Activated naive CD8-positive, alpha-beta T cell (primary cell): ENCODE data around the gene S100A9.

ENCODE experiments used
- H3K27ac Mint-ChIP-seq: one replicate; pipeline ENCODE4 v1.8.0; 2021; ENCODE audit warnings: mixed read lengths
- H3K27me3 Mint-ChIP-seq: one replicate; pipeline ENCODE4 v1.8.0; 2021; ENCODE audit warnings: mixed read lengths
- H3K36me3 Mint-ChIP-seq: one replicate; pipeline ENCODE4 v1.8.0; 2021; ENCODE audit warnings: mixed read lengths
- H3K4me1 Mint-ChIP-seq: one replicate; pipeline ENCODE4 v1.8.0; 2021; ENCODE audit warnings: low read depth, mixed read lengths
- H3K4me3 Mint-ChIP-seq: one replicate; pipeline ENCODE4 v1.8.0; 2021; ENCODE audit warnings: mild to moderate bottlenecking, mixed read lengths
- H3K9me3 Mint-ChIP-seq: one replicate; pipeline ENCODE4 v1.8.0; 2021; ENCODE audit warnings: low read depth, mixed read lengths

S100A9 gene

DNA sequence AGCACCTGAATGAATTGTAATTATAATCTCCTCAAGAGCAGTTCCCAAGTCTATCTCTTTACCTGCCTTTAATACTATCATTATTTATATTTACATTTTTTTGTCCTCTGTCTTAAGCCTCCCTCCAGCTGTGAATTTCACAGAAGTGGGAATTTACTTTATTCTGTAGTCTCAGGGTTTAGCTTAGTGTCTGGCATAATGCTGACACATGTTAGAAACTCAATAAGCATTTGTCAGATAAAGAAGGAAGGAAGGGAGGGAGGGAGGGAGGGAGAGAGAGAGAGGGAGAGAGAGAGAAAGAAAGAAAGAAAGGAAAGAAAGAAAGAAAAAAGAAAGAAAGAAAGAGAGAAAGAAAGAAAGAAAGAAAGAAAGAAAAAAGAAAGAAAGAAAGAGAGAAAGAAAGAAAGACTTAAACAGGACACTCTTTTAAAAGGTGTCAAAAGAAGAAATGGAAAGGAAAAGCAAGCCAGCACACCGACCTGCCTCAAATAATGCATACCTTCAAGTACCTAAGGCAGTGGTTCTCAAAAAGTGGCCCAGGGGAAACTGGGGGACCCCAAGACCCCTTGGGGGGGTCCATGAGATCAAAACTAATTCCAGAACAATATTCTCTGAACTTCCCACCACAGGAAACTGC, 7.2 kb upstream of the S100A9 start:
- Mint-ChIP-seq H3K36me3 (no peaks in the 10 kb centered on the region), H3K27me3 (peaks cover 4% of the 10 kb centered on the region), H3K4me1 (peaks cover 16% of the 10 kb centered on the region), H3K27ac (no peak overlapping the region), H3K9me3 (no peaks in the 10 kb centered on the region), H3K4me3 (no peak overlapping the region)

DNA sequence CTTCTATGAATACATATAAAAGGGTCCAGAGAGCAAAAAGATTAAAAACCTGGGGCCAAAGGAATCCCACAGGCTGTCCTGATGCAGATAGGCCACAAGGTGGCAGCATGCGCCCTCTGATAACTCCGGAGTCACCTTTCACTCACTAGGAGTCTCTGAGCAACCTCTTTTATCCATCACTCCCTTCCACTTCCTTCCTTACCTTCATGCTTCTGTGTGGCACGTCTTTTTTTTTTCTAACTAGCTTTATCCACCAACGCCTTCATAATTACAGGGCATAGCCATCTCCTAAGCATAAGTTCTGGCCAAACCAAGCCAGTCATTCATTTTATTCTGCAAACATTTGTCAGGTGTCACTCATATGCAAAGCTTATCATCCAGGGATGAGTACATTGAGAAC, 5.1 kb upstream of the S100A9 start:
- H3K36me3 Mint-ChIP-seq = no peaks in the 10 kb centered on the region
- H3K4me3 Mint-ChIP-seq = no peak overlapping the region
- H3K27me3 Mint-ChIP-seq = peaks cover 3% of the 10 kb centered on the region
- no peaks in the 10 kb centered on the region for H3K9me3 Mint-ChIP-seq
- peaks cover 14% of the 10 kb centered on the region for H3K4me1 Mint-ChIP-seq
- no peak overlapping the region for H3K27ac Mint-ChIP-seq

DNA sequence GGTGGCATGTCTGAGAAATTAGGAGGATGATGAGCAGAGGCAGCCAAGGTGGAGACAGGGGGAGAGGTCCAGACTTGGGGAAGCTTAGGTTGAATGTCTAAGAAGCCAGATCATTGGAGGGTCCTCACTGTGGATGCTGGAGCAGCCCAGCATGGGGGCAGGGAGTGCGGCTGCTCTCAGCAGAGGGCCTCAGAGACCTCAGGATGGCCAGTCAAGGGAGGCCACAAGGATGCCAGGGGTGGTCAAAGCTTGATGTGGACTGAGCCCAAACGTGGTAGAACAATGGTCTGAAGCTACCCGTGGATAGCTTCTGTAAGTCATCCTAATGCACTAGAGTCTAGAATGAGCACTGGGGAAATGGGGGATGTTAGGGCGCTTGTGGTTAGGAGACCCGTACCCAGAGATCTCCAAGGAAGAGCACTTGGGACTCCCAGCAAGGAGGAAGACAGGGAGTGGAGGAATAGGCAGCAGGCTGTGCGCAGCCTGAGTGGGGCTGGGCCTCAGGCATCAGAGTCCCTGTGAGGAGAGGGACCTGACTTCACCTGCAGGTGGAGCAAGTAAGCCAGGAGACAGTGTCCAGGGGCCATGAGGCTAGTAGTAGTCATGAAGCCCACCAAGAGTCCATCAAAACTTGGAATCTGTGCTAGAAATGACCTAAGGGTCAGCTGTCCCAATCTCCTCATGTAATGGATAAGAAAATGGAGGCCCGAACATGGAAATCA, 4.3 kb upstream of the S100A9 start:
- no peak overlapping the region for H3K4me3 Mint-ChIP-seq
- H3K27ac Mint-ChIP-seq = no peak overlapping the region
- H3K27me3 Mint-ChIP-seq = no peaks in the 10 kb centered on the region
- no peaks in the 10 kb centered on the region for H3K36me3 Mint-ChIP-seq
- H3K4me1 Mint-ChIP-seq = peaks cover 21% of the 10 kb centered on the region
- no peaks in the 10 kb centered on the region for H3K9me3 Mint-ChIP-seq

DNA sequence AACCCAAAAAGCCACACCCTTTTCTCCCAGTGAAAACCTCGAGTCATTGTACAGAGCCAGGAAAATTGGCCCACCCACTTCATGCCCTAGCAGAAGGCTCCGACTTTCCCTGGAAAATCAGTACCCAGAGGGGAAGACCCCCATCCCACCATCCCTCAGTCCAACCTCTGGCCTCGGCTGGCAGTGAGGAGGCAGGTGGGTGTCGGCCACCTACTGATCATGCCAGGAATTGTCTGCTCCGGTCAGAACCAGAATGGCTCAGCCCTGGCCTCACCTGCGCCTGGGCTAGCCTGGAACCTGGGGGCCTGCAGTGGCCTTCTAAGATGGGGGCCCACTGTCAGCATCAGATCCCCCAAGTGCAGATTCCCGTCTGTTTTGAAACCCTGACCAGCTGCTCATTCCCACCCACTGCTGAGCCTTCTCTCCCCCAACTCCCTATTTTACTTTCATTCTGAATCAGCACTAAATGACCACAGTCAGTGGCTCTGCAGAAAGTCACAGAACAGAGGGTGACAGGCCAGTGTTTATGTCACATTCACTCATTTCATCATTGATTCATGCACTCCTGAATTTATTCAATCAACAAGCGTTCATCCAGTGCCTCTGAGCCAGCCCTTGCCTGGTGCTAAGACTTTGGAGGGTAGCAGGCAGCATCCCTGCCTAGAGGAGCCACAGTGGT, 3.0 kb upstream of the S100A9 start:
- Mint-ChIP-seq H3K4me3 (no peak overlapping the region), H3K36me3 (no peaks in the 10 kb centered on the region), H3K27ac (no peak overlapping the region), H3K27me3 (no peaks in the 10 kb centered on the region), H3K4me1 (peaks cover 23% of the 10 kb centered on the region), H3K9me3 (no peaks in the 10 kb centered on the region)

DNA sequence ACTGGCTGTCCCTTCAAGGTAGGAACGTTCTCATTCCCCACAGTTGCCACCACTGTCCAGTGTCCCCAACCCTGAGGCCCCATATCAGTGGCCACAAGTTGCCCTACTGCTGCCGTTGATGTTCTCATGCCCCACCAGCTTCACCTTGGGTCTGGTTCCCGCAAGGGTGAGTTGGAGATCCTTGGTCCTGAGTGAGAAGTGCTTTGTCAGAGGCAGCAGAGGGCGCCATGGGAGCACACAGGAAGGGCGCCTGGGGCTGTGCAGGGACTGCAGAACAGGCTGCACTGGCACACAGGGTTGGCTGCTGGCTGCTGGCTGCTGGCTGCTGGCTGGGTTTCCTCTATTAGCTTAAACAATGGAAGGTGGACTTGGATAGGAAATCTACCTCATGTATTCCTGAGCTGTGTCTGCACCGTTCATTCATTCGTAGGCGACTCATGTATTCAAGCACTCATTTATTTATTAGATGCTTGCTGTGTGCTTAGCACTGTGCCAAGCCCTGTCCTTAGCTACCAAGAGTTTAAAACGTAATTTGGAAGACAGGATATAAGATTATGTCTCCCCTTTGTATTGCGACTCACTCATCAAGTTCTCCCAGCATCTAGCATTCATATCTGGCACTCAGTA, 2.1 kb upstream of the S100A9 start:
- Mint-ChIP-seq H3K27me3 (no peaks in the 10 kb centered on the region), H3K9me3 (no peaks in the 10 kb centered on the region), H3K4me3 (no peak overlapping the region), H3K27ac (no peak overlapping the region), H3K4me1 (peaks cover 23% of the 10 kb centered on the region), H3K36me3 (no peaks in the 10 kb centered on the region)

DNA sequence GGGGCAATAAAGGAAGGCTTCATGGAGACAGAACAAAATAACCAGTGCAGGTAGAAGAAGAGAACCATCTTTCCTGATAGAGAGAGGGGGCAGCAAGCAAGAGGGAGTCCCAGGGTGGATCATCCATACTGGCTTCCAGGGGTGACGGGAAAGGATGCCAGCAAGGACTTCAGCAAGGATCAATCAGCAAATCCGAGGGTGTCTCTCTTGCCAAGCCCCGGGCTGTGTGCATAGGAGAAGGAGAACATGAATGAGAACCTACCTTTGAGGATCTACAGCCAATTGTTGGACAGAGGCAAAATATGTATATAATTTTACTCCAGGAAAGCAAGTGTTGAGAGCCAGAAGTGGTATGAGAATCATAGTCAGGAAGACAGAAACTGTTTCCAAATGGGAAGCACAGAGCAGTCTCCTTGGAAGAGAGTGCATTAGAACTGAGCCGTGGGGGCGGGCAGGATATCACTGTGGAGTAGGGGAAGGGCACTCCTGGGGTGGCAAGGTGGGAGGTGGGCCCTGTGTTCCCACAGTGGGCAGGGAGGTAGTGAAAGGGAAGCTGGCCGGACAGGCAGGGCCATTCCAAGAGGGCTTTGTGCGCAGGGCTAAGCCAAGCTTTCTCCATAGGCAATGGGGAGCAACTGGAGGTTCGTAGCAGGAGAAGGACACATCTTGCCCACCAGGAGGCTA, 1.1 kb upstream of the S100A9 start:
- H3K4me1 Mint-ChIP-seq = peaks cover 23% of the 10 kb centered on the region
- H3K27me3 Mint-ChIP-seq = no peaks in the 10 kb centered on the region
- no peak overlapping the region for H3K4me3 Mint-ChIP-seq
- no peak overlapping the region for H3K27ac Mint-ChIP-seq
- no peaks in the 10 kb centered on the region for H3K9me3 Mint-ChIP-seq
- no peaks in the 10 kb centered on the region for H3K36me3 Mint-ChIP-seq

DNA sequence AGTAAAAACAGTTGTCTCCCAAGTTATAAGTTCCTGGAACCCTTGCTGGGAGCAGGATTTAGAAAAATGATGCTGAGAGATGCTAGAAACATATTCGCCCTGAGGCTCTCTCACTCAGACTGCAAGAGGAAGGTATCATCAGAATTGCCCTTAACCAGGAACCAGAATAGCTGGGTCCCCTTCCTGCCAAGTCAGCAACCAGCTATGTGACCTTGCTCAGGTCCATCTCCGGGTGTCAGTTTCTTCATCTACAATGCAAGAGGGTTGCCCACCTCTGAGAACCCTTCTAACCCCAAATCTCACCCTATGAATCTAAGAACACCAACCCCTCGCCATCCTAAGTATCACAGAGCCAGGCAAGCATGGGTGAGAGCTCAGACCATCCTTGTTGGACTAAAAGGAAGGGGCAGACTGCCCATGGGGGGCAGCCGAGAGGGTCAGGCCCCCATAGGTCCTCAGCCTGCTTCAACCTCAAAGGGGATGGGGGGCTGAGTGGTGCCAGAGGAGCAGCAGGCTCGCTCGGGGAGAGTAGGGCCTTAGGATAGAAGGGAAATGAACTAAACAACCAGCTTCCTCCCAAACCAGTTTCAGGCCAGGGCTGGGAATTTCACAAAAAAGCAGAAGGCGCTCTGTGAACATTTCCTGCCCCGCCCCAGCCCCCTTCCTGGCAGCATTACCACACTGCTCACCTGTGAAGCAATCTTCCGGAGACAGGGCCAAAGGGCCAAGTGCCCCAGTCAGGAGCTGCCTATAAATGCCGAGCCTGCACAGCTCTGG, 390 bp upstream of the S100A9 start:
- Mint-ChIP-seq H3K4me3 (no peak overlapping the region), H3K9me3 (no peaks in the 10 kb centered on the region), H3K27me3 (no peaks in the 10 kb centered on the region), H3K27ac (no peak overlapping the region), H3K36me3 (no peaks in the 10 kb centered on the region), H3K4me1 (peaks cover 23% of the 10 kb centered on the region)

DNA sequence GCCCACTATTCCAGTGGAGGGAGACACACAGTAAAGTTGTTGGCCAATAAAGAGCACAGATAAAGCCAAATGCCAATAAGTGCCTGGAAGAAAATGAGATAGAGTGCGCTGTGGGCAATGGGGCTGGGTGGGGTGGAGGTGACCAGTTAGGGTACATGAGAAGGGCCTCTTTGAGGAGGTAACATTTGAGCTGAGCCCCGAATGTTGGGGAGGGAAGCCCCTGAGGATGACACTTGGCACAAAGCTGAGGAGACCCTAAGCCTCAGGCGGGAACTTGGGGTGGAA, 979 bp downstream of the S100A9 start:
- Mint-ChIP-seq H3K27me3 (no peaks in the 10 kb centered on the region), H3K4me3 (no peak overlapping the region), H3K9me3 (no peaks in the 10 kb centered on the region), H3K4me1 (peaks cover 20% of the 10 kb centered on the region), H3K27ac (no peak overlapping the region), H3K36me3 (no peaks in the 10 kb centered on the region)

DNA sequence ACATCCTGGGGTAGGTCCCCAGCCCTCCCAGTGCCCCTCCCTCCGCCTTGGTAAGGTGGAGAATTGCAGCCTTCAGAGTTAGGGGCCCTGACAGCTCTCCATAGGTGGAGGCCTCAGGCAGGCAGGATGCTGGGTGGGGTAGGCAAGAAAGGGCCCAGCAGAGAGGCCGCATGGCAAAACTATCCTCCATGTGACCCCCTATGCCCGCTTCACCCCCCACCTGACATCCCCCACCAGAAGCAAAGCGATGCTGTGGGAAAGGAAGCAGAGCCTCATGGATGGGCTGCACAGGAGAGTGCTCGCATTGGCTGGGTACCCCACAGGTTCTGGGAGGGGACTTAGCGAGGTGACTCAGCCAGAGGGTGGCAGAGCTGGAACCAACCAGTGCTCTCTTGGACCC, 1.6 kb downstream of the S100A9 start:
- Mint-ChIP-seq H3K4me3 (no peak overlapping the region), H3K27me3 (no peaks in the 10 kb centered on the region), H3K4me1 (peaks cover 20% of the 10 kb centered on the region)

DNA sequence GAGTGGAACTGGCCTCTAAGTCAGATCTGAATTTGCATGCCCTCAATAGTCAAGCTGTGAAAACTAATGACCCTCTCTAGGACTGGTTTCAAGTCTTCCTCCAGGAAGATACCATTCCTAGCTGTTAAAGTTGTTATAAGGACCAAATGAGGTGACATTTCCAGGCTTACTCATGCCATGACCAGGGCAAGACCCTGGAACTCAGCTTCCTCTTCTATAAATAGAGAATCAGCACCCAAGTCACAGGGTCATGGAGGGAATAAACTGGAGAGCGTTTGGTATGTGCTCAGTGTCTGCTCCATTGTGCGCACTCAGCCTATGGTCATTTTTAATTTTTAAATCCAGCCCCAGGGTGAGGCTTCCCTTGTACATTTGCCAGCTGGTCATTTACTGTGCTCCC, 2.5 kb downstream of the S100A9 start:
- no peak overlapping the region for H3K4me3 Mint-ChIP-seq
- H3K27ac Mint-ChIP-seq = no peak overlapping the region
- H3K36me3 Mint-ChIP-seq = no peaks in the 10 kb centered on the region
- H3K27me3 Mint-ChIP-seq = no peaks in the 10 kb centered on the region
- no peaks in the 10 kb centered on the region for H3K9me3 Mint-ChIP-seq
- peaks cover 20% of the 10 kb centered on the region for H3K4me1 Mint-ChIP-seq

More for the DNA sequence above, 1.6 kb downstream of the S100A9 start:
- Mint-ChIP-seq H3K27ac (no peak overlapping the region), H3K9me3 (no peaks in the 10 kb centered on the region), H3K36me3 (no peaks in the 10 kb centered on the region)

DNA sequence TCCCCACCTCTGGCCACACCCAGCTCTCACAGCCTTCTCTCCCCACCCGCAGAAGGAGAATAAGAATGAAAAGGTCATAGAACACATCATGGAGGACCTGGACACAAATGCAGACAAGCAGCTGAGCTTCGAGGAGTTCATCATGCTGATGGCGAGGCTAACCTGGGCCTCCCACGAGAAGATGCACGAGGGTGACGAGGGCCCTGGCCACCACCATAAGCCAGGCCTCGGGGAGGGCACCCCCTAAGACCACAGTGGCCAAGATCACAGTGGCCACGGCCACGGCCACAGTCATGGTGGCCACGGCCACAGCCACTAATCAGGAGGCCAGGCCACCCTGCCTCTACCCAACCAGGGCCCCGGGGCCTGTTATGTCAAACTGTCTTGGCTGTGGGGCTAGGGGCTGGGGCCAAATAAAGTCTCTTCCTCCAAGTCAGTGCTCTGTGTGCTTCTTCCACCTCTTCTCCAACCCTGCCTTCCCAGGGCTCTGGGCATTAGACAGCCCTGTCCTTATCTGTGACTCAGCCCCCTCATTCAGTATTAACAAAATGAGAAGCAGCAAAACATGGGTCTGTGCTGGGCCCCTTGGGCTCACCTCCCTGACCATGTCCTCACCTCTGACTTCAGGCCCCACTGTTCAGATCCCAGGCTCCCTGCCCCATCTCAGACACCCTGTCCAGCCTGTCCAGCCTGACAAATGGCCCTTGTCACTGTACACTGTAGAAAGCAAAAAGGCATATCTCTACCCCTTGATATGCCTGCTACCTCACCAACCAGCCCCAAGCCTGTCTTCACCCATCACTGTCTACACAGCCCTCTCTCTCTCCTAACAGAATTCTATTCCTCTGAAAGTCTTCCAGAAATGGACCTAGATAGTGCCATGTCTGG, 3.2 kb downstream of the S100A9 start:
- Mint-ChIP-seq H3K36me3 (no peaks in the 10 kb centered on the region), H3K4me3 (no peak overlapping the region), H3K9me3 (no peaks in the 10 kb centered on the region), H3K27me3 (no peaks in the 10 kb centered on the region), H3K4me1 (peaks cover 20% of the 10 kb centered on the region), H3K27ac (no peak overlapping the region)

DNA sequence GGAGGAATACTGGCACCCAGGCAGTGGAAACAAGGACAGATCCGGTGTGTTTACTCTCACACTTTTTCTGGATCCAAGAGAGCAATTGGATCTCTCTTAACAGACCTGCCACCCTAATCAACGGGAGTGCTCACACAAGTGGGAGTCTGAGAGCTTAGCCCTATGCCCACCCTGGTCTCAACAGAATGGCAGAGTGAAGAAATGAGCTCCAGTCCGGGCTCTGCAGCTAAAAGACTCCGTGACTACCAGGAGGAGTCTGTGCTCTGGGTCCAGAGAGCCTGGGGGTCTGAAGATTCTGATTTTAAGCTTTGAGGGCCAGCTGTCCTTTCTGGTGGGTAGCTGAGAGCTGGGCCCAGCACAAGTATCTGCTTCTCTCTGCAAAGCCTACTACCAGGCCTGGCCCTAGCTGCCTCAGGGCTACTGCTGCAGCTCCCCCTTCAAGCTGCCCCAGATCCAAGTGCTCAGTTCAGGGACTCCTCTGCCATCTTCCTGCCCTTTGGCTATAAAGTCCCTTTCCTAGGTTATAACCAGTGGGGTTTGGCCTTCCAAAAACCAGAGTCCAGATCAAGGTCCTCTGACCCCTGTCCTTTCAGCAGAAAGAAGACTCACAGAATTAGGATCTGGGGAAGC, 3.9 kb downstream of the S100A9 start:
- no peaks in the 10 kb centered on the region for H3K9me3 Mint-ChIP-seq
- H3K4me3 Mint-ChIP-seq = no peak overlapping the region
- no peaks in the 10 kb centered on the region for H3K36me3 Mint-ChIP-seq
- peaks cover 15% of the 10 kb centered on the region for H3K4me1 Mint-ChIP-seq
- no peak overlapping the region for H3K27ac Mint-ChIP-seq
- H3K27me3 Mint-ChIP-seq = no peaks in the 10 kb centered on the region

DNA sequence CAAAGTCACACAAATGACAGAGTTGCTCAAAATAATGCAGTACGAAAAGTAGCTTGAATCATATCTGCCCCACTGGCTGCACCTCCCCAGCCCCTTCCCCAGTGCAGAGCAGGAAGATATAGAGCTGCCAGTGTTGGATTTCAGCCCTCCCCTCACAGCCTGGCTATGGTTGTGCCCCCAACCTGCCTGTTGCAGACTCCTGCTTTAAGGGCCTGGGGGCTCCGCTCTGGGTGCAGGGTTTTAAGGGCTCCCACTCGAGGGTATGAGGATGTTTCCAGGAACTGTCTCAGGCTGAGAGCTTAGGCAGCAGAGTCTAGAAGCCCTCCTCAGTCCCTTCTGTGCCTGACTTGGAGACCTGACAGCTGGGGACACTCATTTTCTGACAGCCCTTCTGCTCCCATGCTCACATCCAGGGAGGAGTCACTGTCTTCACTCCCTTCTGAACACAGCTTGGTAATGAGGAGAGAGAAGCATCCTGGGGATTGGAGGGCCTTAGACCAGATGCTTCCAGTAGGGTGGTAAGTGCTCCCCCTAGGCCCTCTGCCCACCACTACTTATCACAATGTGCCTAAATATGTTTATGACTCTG, 4.6 kb downstream of the S100A9 start:
- Mint-ChIP-seq H3K9me3 (no peaks in the 10 kb centered on the region), H3K4me3 (no peak overlapping the region), H3K27ac (no peak overlapping the region), H3K4me1 (peaks cover 10% of the 10 kb centered on the region), H3K27me3 (no peaks in the 10 kb centered on the region), H3K36me3 (no peaks in the 10 kb centered on the region)
